Measurements from ENCODE around the gene COX7A1. TPM values are rescaled to one million over a fixed set of nuclear protein-coding genes. Genes with fewer than 3 reads are reported as not detected.
A peak's percentile ranks its signal among the peaks of the same experiment; 100 is the strongest.

The COX7A1 gene
- total RNA-seq, 1 experiment from 2014 or later, result not detected

GRCh38 chr19:36115453-36116343 is 36.5 kb downstream of the COX7A1 start, which contains the start of gene TBCB:
Gene TBCB (plus strand): TSS chr19:36115468. CDS start chr19:36115561, 93 bp downstream.
- peaks cover 32 to 50% of the 10 kb centered on the region in 2 experiments for H3K4me1 Mint-ChIP-seq
- Histone ChIP-seq H4K20me1 (ENCODE audit: control insufficient read depth, insufficient read depth, insufficient read length) (no peaks in the 10 kb centered on the region), H3K4me2 (ENCODE audit: insufficient read depth, insufficient read length, low read length) (peak within 1 kb of the TSS; percentile 93), H2BK20ac (ENCODE audit: low read depth, low read length, poor library complexity, severe bottlenecking) (no peak within 1 kb of the TSS), H2BK12ac (ENCODE audit: insufficient read length, low read depth, low read length) (no peak within 1 kb of the TSS), H3K56ac (ENCODE audit: insufficient read length, low read depth, low read length) (no peak within 1 kb of the TSS), H2BK15ac (ENCODE audit: low read depth, low read length) (no peak within 1 kb of the TSS), H2AFZ (ENCODE audit: low read length) (no peak within 1 kb of the TSS), H3K9ac (ENCODE audit: extremely low read depth, insufficient read length, low read length) (peak within 1 kb of the TSS; percentile 64), H3K79me1 (ENCODE audit: insufficient read depth, low read depth, low read length, poor library complexity, severe bottlenecking) (no peaks in the 10 kb centered on the region), H3K23me2 (ENCODE audit: insufficient read length, low read depth, low read length, poor library complexity, severe bottlenecking) (peaks cover 14% of the 10 kb centered on the region), H4K8ac (replicated peaks; ENCODE audit: insufficient read length, low read depth, low read length) (no peak within 1 kb of the TSS), H3K79me2 (ENCODE audit: insufficient read depth, low read length) (no peaks in the 10 kb centered on the region; the same call in 1 of the 2 replicates), H3T11ph (ENCODE audit: low read length) (no peak within 1 kb of the TSS), H4K91ac (ENCODE audit: insufficient read length, low read depth, low read length) (no peak within 1 kb of the TSS), H3K27me3 (ENCODE audit: insufficient read depth, low read length) (no peaks in the 10 kb centered on the region), H2AK5ac (ENCODE audit: insufficient read length, low read length) (no peak within 1 kb of the TSS), H2BK5ac (ENCODE audit: insufficient read length, low read length) (no peak within 1 kb of the TSS), H3K18ac (ENCODE audit: insufficient read length, low read depth, low read length) (peak within 1 kb of the TSS; percentile 72), H3K23ac (ENCODE audit: insufficient read length, low read depth, low read length) (no peak within 1 kb of the TSS), H3K4me1 (ENCODE audit: insufficient read depth, low read length) (peaks cover 2% of the 10 kb centered on the region; the same call in 1 of the 2 replicates), H3K4ac (ENCODE audit: low read depth, low read length) (no peak within 1 kb of the TSS), H3K9me3 (ENCODE audit: control insufficient read depth, low read depth, low read length) (no peaks in the 10 kb centered on the region), H2BK120ac (ENCODE audit: low read depth, low read length, poor library complexity, severe bottlenecking) (no peak within 1 kb of the TSS), H3K14ac (ENCODE audit: insufficient read depth, low read length) (peak within 1 kb of the TSS; percentile 70), H3K27ac (ENCODE audit: insufficient read length, low read depth, low read length) (peak within 1 kb of the TSS; percentile 19), H4K5ac (ENCODE audit: insufficient read length, low read depth, low read length) (no peak within 1 kb of the TSS)
- no peaks in the 10 kb centered on the region; a peak in 1 of 5 replicates for H3K9me3 Mint-ChIP-seq
- TF ChIP-seq, protein P1, sequence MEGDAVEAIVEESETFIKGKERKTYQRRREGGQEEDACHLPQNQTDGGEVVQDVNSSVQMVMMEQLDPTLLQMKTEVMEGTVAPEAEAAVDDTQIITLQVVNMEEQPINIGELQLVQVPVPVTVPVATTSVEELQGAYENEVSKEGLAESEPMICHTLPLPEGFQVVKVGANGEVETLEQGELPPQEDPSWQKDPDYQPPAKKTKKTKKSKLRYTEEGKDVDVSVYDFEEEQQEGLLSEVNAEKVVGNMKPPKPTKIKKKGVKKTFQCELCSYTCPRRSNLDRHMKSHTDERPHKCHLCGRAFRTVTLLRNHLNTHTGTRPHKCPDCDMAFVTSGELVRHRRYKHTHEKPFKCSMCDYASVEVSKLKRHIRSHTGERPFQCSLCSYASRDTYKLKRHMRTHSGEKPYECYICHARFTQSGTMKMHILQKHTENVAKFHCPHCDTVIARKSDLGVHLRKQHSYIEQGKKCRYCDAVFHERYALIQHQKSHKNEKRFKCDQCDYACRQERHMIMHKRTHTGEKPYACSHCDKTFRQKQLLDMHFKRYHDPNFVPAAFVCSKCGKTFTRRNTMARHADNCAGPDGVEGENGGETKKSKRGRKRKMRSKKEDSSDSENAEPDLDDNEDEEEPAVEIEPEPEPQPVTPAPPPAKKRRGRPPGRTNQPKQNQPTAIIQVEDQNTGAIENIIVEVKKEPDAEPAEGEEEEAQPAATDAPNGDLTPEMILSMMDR (conservative IDR thresholded peaks at IDR 0.05), result no peak
- peak within 1 kb of the TSS; percentile 95 to 99 for H3K4me3 Mint-ChIP-seq
- no peak for DNase-seq
- peak within 1 kb of the TSS; percentile 96 to 100 (median 97) for H3K27ac Mint-ChIP-seq
- H3K36me3 Mint-ChIP-seq (ENCODE audit: insufficient read depth in 1 of 3, low read depth in 3 of 3), result peaks cover 29 to 66% (median 64%) of the 10 kb centered on the region in 3 experiments; a peak in 6 of 7 replicates
- WGBS (ENCODE audit: extremely low coverage, insufficient read length, low lambda C conversion rate), result no CpG with 5 or more reads among the region's 59 CpGs
- H3K27me3 Mint-ChIP-seq (ENCODE audit: low read depth), result peaks cover 3% of the 10 kb centered on the region; the same call in 1 of the 2 replicates
